ENCODE results near the gene SEC22A.

The SEC22A gene

GRCh38 chr3:123270818-123271217 lies 69.1 kb downstream of the SEC22A start:
- DNase-seq = no peak

GRCh38 chr3:123271466-123272159 lies 69.9 kb downstream of the SEC22A start:
- DNase-seq = no peak

- DNase-seq = no peak
Measured at GRCh38 chr3:123272547-123272946, 70.8 kb downstream of the SEC22A start.

DNA sequence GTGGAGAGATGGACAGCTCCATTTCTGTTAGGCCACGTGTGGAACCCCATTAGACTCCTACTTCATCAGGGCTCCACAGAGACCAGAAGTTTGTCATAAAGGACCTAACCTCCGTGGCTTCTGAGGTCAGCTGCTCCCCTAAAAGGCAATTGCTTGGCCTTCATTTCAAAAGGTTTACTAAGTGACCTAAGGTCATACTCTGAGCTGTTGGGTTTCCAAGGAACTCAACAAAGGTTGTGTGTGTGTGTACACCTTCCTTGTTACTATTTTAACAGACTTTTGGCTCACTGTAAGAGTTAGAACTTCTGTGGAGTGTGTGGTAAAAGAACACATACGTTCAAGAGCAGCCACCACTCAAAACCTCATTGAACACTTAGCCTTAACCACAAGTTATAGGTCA lies 73.9 kb downstream of the SEC22A start:
- DNase-seq = no peak

DNA sequence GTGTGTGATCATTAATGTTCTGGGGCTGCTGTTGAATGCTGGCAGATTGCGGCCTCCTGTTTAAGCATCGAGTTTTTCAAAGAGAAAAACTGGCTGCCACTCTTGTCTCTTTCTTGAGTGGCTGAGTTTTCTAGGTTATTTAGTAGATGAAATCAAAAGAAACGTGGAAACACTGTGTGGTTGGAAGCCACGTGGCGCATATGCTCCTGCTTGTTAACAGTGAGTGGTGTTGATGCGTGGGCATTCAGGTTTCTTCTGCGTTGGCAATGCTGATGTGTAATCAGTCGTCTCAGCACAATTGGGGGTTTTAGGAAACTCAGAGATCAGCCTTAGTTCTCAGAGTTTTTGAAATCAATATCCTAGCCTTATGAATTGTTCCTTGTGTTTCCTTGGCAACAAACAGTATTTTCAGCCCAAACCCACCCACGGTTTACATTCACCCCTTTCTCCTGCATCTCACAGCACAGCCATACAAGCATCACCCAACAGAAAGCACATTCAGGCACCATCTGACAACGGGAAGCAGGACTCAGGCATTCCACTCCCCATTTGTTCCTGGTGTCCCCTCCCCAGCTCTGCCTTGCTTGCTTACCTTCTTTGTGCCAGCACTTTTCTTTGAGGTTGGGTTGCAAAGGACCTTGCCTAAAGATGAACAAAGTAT lies 74.7 kb downstream of the SEC22A start:
- no peak for DNase-seq

DNA sequence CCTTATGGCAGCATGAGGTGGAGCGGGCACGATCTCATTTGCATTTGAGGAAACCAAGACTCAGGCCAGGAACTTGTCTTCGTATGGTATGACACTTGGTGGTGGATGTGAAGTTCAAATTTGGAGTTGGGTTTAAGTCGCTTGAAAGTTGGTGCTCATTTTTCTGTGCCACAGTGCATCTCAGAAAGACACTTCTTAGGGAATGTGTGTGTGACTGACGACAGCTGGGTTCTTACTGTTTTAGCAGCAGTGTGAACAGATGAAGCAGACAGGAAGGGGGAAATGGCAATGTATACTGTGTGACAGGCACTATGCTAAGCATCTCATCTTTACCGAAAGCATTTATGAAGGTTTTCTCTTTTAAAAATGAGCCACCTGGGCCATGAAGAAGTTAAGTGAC lies 75.4 kb downstream of the SEC22A start:
- no peak for DNase-seq

DNA sequence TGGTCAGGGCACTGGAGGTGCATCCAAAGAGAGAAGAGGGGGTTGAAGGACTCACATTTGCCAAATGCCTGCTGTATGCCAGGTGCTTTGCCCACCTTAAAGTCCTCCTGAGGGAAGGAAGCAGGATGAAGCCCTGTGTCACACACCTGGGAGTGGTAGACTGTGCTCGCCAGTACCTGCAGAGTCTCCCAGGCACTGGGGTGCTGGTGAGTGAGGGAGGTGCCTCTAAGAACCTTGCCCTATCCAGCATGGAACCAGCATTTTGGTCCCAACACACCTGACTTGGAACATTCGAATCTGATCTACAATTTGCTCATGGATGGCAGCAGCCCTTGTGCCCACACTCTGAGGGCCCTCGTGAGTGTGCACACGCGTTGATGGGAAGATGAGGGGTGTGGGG lies 76.7 kb downstream of the SEC22A start:
- DNase-seq = no peak

GRCh38 chr3:123279121-123279520 lies 77.4 kb downstream of the SEC22A start:
- no peak for DNase-seq

GRCh38 chr3:123281406-123281805 lies 79.7 kb downstream of the SEC22A start:
- no peak for DNase-seq

GRCh38 chr3:123281929-123282328 lies 80.2 kb downstream of the SEC22A start:
- DNase-seq = no peak

DNA sequence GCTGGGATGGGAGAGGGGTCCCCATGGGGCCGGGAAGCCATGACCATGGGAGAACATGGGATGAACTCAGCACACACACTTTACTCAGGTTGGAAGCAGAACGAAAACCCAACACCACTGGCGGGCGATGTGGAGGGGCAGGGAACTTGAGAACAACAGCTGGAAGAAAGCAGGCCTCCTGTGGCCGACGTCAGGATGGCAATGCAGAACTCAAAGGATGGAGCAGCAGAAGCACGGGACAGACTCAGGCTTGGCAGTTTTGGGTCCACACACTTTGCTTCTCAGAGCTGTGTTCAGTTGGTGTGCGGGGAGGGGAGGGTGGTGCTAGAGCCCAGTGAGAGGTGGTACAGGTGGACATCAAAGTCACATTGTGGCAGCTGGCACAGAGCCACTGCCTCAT lies 80.7 kb downstream of the SEC22A start:
- no peak for DNase-seq

GRCh38 chr3:123283074-123283473 lies 81.3 kb downstream of the SEC22A start:
- no peak for DNase-seq

DNA sequence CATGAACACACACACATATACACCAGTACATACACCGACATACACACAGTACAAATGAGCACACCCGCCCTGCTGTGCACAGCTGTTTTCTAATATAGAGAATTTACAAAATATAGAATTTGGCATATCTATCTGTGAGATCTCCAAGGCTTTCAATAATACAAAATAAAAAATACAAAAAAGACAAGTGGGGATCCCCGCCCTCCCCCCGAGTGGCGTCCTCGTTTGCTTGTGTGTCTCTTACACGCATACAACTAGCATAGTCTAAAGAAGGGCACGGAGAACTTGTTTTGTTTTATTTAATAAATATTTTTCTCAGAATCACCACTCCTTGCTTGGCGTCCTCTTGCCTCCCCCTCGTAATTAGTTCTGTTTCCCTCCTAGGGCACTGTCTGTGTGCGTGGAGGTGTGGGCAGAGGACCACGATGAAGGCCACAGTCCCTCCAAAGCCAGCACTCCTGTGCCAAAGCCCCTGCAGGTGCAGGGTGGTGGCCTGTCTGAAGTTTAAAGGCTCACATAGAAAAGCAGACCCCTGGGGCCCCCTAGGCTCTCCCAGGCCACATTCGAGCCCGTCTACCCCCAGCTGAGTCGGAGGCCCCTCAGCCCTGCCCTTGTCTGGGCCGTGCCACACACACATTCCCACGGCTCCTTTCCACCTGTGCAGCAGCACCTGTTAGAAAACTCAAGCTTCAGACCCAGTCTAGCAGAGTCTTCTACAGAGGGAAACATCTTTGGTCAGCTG lies 82.1 kb downstream of the SEC22A start:
- no peak for DNase-seq

DNA sequence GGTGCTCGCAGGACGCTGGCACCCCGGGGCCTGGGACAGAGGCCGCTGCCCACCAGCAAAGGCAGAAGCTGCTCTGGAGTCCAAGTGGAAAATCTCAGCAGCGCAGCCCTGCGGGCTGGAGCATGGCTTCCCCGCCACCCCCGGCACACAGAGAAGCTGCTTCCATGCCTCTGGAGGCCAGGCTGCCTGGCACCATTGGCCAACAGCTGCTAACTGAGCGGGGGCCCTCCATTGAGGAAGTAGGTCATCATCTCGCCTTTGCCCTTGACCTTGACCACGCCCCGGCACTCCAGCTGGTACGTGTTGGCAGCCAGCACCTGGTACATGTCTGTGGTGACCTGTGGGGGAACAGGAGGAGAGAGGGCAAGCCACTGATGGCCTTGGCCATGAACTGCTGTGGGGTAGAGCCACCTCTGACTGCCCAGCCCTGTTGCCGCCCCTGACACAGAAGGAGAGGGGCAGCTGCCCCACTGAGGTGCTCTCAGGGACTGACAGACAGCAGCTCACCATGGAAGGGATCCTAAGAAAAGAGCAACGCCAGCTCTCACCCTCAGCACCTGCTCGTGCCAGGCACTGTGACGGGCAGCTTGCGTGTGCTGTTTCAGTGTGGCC lies 82.8 kb downstream of the SEC22A start:
- DNase-seq = no peak

GRCh38 chr3:123285066-123285465 lies 83.3 kb downstream of the SEC22A start:
- DNase-seq = no peak

DNA sequence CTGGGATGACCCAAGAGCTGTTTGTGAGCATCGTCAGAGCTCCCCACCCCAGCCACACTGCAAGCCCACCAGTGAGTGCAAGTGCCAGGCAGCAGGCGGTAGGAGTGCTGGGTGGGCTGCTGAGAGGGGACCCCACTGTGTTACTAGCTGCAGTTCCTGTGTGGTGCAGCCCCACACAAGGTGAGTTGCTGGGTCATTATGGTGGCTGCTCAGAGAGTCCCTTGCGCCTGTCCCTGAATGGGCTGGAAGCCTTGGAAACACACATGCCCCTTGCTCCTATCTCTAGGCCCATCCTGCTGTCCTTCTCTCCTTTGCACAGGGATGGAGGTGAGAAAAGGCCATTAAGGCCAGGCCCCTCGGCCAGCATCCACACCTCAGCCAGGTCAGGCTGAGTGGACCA lies 83.7 kb downstream of the SEC22A start:
- DNase-seq = no peak

DNA sequence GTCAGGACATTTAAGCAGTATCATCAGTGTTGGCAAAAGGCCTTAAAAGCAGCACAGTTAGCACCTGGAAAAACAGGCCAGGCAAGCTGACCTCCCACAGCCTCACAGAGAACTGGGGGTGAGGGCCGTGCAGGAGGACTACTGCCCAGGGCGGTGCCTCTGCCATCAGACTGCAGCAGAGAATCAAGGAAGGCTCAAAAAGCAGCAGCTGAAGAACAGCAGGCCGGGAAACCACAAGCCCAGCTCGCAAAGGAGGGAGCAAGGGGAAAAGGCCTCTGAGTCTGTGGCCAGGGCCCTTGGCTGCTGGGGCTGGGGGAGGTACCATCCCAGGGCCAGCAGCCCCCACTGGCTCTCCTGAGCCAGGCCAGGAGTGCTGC lies 84.2 kb downstream of the SEC22A start:
- no peak for DNase-seq

DNA sequence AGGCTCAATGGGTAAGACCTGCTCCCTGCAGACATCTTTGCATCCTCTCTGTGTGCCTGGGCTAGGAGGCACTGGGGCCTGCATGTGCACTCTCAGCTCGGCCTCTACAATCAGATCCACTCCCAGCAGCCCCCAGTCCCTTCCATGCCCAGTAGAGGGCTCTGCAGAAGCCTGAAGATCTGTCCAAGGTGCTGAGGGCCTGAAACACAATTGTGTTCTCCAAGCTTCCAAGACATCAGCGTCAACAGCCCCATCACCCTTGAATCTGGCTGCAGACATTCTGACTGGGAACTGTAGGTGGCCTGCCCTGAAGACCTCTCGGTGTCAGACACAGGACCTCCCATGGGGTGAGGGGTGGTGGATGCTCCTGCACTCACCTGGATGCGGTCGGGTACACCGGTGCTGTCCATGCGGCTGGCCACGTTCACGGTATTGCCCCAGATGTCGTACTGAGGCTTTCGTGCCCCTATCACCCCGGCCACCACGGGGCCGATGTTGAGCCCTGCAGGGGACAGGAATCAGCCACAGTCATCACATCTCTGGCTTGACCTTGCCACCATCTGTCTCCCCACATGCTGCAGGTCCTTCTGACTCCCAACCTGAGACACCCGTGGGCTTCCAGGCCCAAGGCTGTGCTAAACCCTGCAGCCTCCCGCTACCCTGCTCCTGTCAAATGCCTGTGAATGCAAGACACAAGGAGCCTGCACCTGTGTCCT lies 84.7 kb downstream of the SEC22A start:
- DNase-seq = peak; percentile 53

- DNase-seq = no peak
Measured at GRCh38 chr3:123287051-123287961, 85.6 kb downstream of the SEC22A start.

DNA sequence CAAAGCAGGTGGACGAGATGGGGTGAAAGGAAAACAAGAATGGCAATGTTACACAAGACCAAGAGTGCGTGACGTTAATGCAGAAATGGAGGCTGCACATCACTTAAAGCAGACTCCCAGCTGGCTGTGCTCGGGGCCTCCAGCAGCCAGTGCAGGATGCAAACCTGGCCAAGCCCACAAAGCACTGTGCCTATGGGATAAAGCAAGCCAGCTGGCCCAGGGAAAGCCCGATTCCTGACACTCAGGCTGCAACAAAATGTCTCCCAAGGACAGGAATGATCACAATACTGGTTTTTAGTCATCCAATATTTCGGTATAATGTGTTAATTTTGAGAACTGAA lies 86.2 kb downstream of the SEC22A start:
- DNase-seq = no peak

- no peak for DNase-seq
Measured at GRCh38 chr3:123289391-123290106, 87.8 kb downstream of the SEC22A start.

All from femur (tissue), 1 donor.